HG03025 (cell line): Measurements from ENCODE around the gene APRT.
"Not testable (repeated sequence)": the region's sequence is repeated elsewhere in the genome, so short reads cannot be mapped to it uniquely, and the experiment has no call there.

Experiments used
- ATAC-seq: cut with Tn5 transposase; IDR thresholded peaks from one replicate; pipeline ENCODE4 v1.9.1; 2021; ENCODE audit warnings: mild to moderate bottlenecking, moderate library complexity; ENCODE audit not compliant: unreplicated experiment, low FRiP score

APRT gene

DNA sequence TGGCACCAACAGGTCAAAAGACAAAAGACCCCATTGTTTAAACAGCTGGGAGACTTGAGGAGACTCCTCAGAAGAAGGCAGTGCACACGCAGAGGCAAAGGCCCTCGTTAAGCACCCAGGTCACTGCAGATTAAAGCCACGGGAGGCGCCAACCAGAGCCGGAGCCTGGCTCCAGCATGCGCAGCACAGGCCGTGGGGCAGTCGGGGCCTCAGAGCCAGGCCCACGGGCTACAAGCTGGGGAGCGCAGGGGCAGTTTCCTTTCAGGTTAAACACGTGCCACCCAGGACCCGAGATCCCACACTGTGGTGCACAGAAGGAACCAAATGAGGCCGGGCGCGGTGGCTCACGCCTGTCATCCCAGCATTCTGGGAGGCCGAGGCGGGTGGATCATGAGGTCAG lies 35.9 kb downstream of the APRT start:
- ATAC-seq: no peak

- no peak for ATAC-seq
These were observed 37.0 kb downstream of the APRT start for GRCh38 chr16:88774544-88775393.

DNA sequence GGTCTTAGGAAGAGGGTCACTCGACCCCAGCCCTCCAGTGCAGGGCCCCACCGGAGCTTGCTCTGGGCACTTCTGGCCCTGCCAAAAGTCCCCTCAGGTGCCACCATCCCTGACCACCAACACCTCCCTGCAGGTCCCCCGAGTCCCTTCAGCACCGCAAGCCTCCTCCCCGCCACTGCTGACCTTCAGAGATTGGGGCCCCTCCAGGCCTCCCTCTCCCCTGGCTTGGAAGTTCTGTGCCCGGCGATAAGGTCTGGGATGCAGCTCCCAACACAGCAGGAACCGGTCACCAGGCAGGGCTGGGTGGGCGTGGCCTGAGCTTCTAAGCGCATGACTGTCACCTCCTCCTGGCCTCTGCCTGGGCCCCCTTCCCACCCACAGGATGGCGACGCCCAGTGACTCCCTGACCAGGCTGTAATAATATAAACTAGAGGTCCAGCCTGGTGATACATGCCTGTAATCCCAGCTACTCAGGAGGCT lies 37.9 kb downstream of the APRT start:
- no peak for ATAC-seq

GRCh38 chr16:88772871-88773811 lies 38.6 kb downstream of the APRT start:
- ATAC-seq: no peak

- not testable (repeated sequence) for ATAC-seq
These were observed 39.9 kb downstream of the APRT start for GRCh38 chr16:88771781-88772180.

GRCh38 chr16:88771294-88771772 lies 40.4 kb downstream of the APRT start:
- ATAC-seq: no peak

GRCh38 chr16:88770461-88771293 lies 41.1 kb downstream of the APRT start:
- no peak for ATAC-seq

DNA sequence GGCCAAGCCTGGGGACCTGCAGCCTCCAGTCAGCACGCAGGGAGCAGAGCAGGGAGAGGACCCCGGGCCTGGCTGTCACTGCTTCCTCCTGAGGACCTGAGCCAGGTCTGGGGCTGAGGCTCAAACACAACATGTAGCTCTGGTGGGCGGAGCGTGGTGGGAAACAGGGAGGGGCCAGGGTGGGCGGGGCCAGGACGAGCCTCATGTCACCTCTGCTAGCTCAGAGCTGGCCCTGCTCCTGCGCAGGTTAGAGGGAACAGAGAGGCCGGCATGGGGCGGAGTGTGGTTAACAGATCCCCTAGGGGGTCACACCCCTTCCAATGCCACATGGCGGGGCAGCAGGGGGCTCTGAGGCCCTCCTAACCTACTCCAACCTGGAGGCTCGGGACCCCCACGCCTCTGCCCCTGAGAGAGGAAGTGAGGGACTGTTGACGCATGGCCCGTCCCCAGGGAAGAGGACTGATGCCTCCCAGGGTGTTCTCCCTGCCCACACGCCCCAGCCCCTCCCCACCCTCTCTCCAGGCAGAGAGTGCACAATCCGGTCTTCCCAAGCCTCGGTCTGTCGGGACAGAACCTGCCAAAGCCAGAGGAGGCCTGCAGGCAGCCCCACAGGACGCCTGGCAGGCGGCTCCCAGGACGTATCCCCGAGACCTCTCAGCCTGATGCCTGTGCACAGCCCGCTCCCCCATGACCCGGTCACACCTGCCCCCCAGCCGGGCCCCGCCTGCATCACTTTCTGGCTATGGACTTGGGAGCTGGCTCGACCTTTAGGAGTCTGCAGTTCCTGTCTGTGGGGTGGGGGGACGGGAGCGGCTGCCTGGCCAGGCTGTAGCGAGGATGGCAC lies 41.9 kb downstream of the APRT start:
- no peak for ATAC-seq

GRCh38 chr16:88768071-88768783 lies 43.5 kb downstream of the APRT start:
- ATAC-seq: no peak

DNA sequence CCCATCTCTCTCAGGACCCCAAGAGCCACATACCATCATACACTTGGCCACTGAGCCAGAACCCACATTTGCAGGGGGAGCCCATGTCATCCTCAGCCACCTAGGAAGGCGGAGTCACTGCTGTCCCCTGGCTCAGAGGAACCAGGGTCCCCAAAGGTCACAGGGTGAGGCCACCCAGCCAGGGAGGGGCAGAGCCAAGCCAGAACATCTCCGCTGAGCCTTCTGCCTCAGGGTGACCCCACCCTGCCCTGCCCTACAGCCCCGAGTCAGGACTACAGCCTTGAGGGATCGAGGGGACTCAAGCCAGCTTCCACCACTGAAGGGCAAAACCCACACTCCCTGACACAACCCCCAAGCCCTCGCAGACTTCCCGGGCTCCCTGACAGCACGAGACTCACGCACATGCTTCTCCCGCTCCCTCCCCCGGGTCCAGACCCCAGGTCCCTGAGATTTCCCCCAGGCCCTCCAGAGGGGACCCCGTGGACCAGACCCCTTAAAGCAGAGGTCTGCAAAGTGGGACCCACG lies 44.1 kb downstream of the APRT start:
- no peak for ATAC-seq

DNA sequence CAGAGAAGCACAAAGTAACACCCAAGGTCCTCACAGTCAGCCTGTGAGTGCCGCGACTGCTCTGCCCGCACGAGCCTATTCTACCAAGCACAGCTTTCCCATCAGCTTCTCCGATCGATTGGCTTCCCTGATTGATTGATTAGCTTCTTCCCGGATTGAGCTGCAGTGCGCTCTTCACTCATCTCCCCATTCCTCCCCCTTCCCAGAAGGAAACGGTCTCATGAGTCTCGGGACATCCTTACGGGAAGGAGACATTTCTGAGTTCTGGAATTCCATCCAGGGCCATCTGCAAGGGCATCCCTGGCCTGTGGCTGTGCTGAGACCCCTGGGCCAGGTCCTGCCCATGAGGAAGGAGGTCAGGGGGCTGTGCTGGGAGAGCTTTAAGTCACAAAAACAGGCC lies 44.8 kb downstream of the APRT start:
- ATAC-seq: no peak

- ATAC-seq: no peak
These were observed 46.8 kb downstream of the APRT start for GRCh38 chr16:88764913-88765349.

- ATAC-seq: no peak
These were observed 47.6 kb downstream of the APRT start for GRCh38 chr16:88764080-88764479.

DNA sequence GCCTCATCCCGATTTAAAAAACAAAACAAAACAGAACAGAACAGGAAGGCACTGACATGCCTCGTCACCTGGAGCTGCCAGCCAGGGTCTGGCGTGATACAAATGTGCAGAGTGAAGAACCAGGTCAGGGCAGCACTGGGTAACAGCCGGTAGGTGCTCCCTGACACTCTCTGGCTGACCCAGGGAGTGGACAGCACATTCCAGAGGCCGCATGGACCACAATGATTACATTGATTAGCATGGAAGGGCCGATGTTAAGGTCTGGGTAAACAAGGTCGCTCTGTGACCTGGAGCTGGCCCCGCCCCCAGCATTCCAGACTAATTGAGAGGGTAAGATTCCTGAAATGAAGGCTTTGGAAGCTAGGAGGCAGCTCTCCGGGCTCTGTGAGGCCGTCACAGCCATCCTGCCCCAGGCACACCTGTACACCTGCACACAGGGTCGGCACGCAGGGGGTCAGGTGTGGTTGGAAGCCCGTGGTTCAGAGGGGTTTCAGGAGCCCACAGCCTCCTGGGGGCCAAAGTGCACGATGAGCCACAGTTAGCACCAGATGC lies 48.1 kb downstream of the APRT start:
- no peak for ATAC-seq

GRCh38 chr16:88762941-88763340 lies 48.8 kb downstream of the APRT start:
- no peak for ATAC-seq

DNA sequence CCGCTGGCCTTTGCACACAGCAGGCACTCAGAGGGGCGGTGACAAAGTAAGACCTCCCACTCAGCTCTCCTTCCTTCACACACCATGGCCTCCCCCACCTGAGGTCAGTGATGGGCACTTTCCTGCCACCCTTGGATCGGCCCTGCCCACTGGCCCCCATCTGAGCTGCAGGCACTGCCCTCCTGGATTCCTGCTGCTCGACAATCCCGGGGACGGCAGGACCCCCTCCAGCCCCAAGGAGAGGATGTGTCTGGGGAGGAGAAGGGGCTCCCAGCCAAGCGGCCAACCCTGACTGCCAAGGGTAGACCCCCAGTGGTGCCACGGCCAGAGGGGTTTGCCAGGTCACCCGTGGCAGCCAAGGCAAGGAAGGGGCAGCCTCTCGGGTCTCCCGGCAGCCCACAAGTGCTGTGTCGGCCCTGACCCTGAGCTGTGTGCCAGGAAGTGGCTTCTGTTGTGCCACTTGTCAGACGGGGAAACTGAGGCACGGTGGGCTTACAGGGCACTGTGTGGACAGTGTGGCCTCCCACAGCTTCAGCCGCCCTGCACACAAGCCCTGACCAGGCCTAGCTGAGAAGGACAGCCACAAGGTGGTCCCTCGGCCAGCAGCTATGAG lies 49.4 kb downstream of the APRT start:
- ATAC-seq: no peak

- no peak for ATAC-seq
These were observed 49.9 kb downstream of the APRT start for GRCh38 chr16:88761830-88762229.

DNA sequence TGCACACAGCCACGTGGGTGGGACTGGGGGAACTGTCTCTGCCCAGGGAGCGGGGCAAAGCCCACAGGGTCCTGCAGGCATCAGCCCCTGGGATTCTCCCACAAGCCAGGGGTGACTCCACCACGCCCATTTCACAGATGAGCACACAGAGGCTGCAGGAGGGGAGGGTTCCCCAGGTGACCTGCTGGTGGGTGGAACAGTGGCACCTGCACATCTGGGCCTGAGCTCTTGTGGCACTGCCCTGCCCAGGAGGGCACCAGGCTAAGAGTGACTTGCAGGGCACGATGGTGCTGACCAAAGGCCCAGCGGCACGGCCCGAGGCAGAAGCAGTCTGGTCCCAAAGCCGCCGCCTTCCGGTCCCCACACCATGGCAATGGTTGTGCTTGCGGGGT lies 50.6 kb downstream of the APRT start:
- no peak for ATAC-seq
